IMR-90 (cell line): ENCODE data around the gene C16orf89. TPM values are rescaled to one million over a fixed set of nuclear protein-coding genes. Genes with fewer than 3 reads are reported as not detected.
A peak's percentile ranks its signal among the peaks of the same experiment; 100 is the strongest.

Source experiments
- ATAC-seq: fragments of 200-7000 bp; cut with Tn5 transposase; 2 replicates; pipeline ENCODE4 v1.9.1; 2020; ENCODE audit warnings: low read depth, mild to moderate bottlenecking, moderate library complexity
- BruUV-seq: library from RNA; stranded (reverse); fragments of 400-500 nt; replicated peaks from 2 replicates; lab custom pipeline; 2021; lab: Mats Ljungman, UMichigan
- CTCF ChIA-PET: fragments of 300-600 bp; formaldehyde crosslinking; extraction: SDS; loops from one replicate; lab custom pipeline; 2021; ENCODE audit warnings: antibody characterized with exemption; lab: Yijun Ruan, JAX
- POLR2A ChIA-PET: fragments of 300-600 bp; sonication (Branson Sonifier 250); formaldehyde crosslinking; loops from one replicate; lab custom pipeline; 2022; ENCODE audit warnings: antibody characterized with exemption; ENCODE audit not compliant: unreplicated experiment; lab: Charles Lee
- DNase-seq: peaks from one replicate; pipeline ENCODE4 v3.0.0; 2013
- H2AFZ ChIP-seq: replicated peaks from 2 replicates; pipeline ENCODE3; 2013; ENCODE audit warnings: low read length, mild to moderate bottlenecking; ENCODE audit not compliant: poor library complexity
- H2AK5ac ChIP-seq: 2 replicates; pipeline ENCODE4 v1.6.1; 2013; ENCODE audit warnings: low read depth, low read length, inconsistent platforms
- H2AK9ac ChIP-seq: replicated peaks from 2 replicates; pipeline ENCODE3; 2013; ENCODE audit warnings: mild to moderate bottlenecking, low read depth, low read length, moderate library complexity; ENCODE audit not compliant: poor library complexity
- H2BK120ac ChIP-seq: 2 replicates; pipeline ENCODE4 v1.6.1; 2013; ENCODE audit warnings: low read depth, low read length, inconsistent platforms
- H2BK15ac ChIP-seq: 3 replicates; pipeline ENCODE4 v1.6.1; 2013; ENCODE audit warnings: low read depth, low read length, inconsistent platforms
- H2BK20ac ChIP-seq: 2 replicates; pipeline ENCODE4 v1.6.1; 2013; ENCODE audit warnings: low read depth, mild to moderate bottlenecking, inconsistent platforms, low read length, moderate library complexity
- H2BK5ac ChIP-seq: 2 replicates; pipeline ENCODE4 v1.6.1; 2013; ENCODE audit warnings: mild to moderate bottlenecking, low read depth, low read length, inconsistent platforms; ENCODE audit not compliant: poor library complexity, severe bottlenecking
- H3K14ac ChIP-seq: replicated peaks from 2 replicates; pipeline ENCODE4 v1.6.1; 2013; ENCODE audit warnings: low read depth, low read length, inconsistent platforms
- H3K18ac ChIP-seq: 2 replicates; pipeline ENCODE4 v1.6.1; 2013; ENCODE audit warnings: low read depth, low read length, control low read depth
- H3K23ac ChIP-seq: 2 replicates; pipeline ENCODE4 v1.6.1; 2013; ENCODE audit warnings: low read depth, low read length, inconsistent platforms
- H3K27ac ChIP-seq: 2 replicates; pipeline ENCODE4 v1.5.1; 2013; ENCODE audit warnings: mild to moderate bottlenecking, control low read depth, low read length; ENCODE audit not compliant: insufficient read depth
- H3K27me3 ChIP-seq: 2 replicates; pipeline ENCODE4 v1.6.1; 2013; ENCODE audit warnings: low read length; ENCODE audit not compliant: control insufficient read depth, insufficient read depth
- H3K36me3 ChIP-seq: 2 replicates; pipeline ENCODE4 v1.6.1; 2013; ENCODE audit warnings: low read length, mixed read lengths; ENCODE audit not compliant: control insufficient read depth, insufficient read depth
- H3K4ac ChIP-seq: 2 replicates; pipeline ENCODE4 v1.6.1; 2013; ENCODE audit warnings: low read depth, low read length, inconsistent platforms
- H3K4me1 ChIP-seq: 2 replicates; pipeline ENCODE4 v1.6.1; 2013; ENCODE audit warnings: low read length, mixed read lengths; ENCODE audit not compliant: control insufficient read depth, insufficient read depth
- H3K4me2 ChIP-seq: 2 replicates; pipeline ENCODE4 v1.6.1; 2013; ENCODE audit warnings: low read depth, mild to moderate bottlenecking, control low read depth, low read length, moderate library complexity
- H3K4me3 ChIP-seq: 2 replicates; pipeline ENCODE4 v1.5.1; 2013; ENCODE audit warnings: low read depth, mild to moderate bottlenecking, control low read depth, low read length, moderate library complexity; ENCODE audit not compliant: insufficient read depth
- H3K56ac ChIP-seq: 2 replicates; pipeline ENCODE4 v1.6.1; 2013; ENCODE audit warnings: low read length, inconsistent platforms; ENCODE audit not compliant: insufficient read depth; ENCODE audit errors: extremely low read depth
- H3K79me1 ChIP-seq, 2 experiments: 2 replicates each; pipeline ENCODE4 v1.6.1; 2013; ENCODE audit warnings: low read length in 2 of 2, inconsistent platforms in 1 of 2, low read depth in 1 of 2
- H3K9ac ChIP-seq: 2 replicates; pipeline ENCODE4 v1.6.1; 2013; ENCODE audit warnings: low read depth, low read length, control low read depth
- H3K9me1 ChIP-seq: 2 replicates; pipeline ENCODE4 v1.6.1; 2013; ENCODE audit warnings: low read length, inconsistent platforms; ENCODE audit not compliant: insufficient read depth
- H3K9me3 ChIP-seq: 2 replicates; pipeline ENCODE4 v1.6.1; 2013; ENCODE audit warnings: low read length; ENCODE audit not compliant: control insufficient read depth, insufficient read depth
- H4K20me1 ChIP-seq: 2 replicates; pipeline ENCODE4 v1.6.1; 2013; ENCODE audit warnings: low read length, inconsistent platforms; ENCODE audit not compliant: insufficient read depth
- H4K5ac ChIP-seq: 2 replicates; pipeline ENCODE4 v1.6.1; 2013; ENCODE audit warnings: mild to moderate bottlenecking, low read depth, low read length, control low read depth
- H4K8ac ChIP-seq, 2 experiments: 2 replicates each; pipeline ENCODE4 v1.6.1; 2013; ENCODE audit warnings: low read depth in 2 of 2, low read length in 2 of 2, control low read depth in 1 of 2, inconsistent platforms in 1 of 2
- H4K91ac ChIP-seq: 2 replicates; pipeline ENCODE4 v1.6.1; 2013; ENCODE audit warnings: low read depth, low read length, inconsistent platforms; ENCODE audit not compliant: insufficient read depth
- CEBPB ChIP-seq: IDR thresholded peaks from 2 replicates; pipeline ENCODE4 v1.6.1; 2012; ENCODE audit warnings: low read depth, low read length, improper control_type of control experiment
- MAZ ChIP-seq: IDR thresholded peaks from 2 replicates; pipeline ENCODE4 v1.6.1; 2012; ENCODE audit warnings: low read depth, mild to moderate bottlenecking, low read length, improper control_type of control experiment, moderate library complexity, borderline replicate concordance
- MXI1 ChIP-seq: IDR thresholded peaks from 2 replicates; pipeline ENCODE4 v1.6.1; 2012; ENCODE audit warnings: low read depth, mild to moderate bottlenecking, low read length, moderate library complexity, borderline replicate concordance
- WGBS, 2 experiments: methylation state at CpG; one replicate each; pipeline versions ENCODE4 v1.1.5 to v1.1.7; 2013; ENCODE audit warnings: missing lambda C conversion rate in 2 of 2; ENCODE audit not compliant: insufficient read length in 1 of 2; ENCODE audit errors: extremely low coverage in 2 of 2; 5-methylcytosine and 5-hydroxymethylcytosine counted together
- dilution Hi-C: fragments of 300-500 bp; cut with HindIII; formaldehyde crosslinking; loops from one replicate; pipeline ENCODE4 v1.14.3; 2018; ENCODE audit warnings: low sequenced_read_pairs; ENCODE audit not compliant: unreplicated experiment
- in situ Hi-C: fragments of 300-500 bp; cut with MboI; formaldehyde crosslinking; loops from 3 replicates; pipeline ENCODE4 v1.14.3; 2019; ENCODE audit warnings: low sequenced_read_pairs, inconsistent platforms, mixed read lengths
- intact Hi-C: fragments of 100-400 bp; cut with micrococcal nuclease; formaldehyde crosslinking; loops from 2 replicates; pipeline ENCODE4 v1.10.0; 2022
- polyA plus RNA-seq, 3 experiments: library from polyadenylated mRNA; depleted of rRNA; stranded (reverse); fragments of >200 nt; gene quantifications; 2 replicates each; pipeline ENCODE4 v1.2.3, GENCODE V29; 2012; ENCODE audit warnings: low replicate concordance in 1 of 3
- total RNA-seq: library from RNA; depleted of rRNA; stranded (reverse); fragments of >200 nt; gene quantifications from 2 replicates; pipeline ENCODE4 v1.2.3, GENCODE V29; 2012

C16orf89 gene
- total and polyA plus RNA-seq, 2 of the 4 experiments (the other 2 are of a cell fraction) = 0.17 to 0.18 TPM

- no peak overlapping the region for H2AK9ac ChIP-seq
- no peak overlapping the region for H3K4ac ChIP-seq
- DNase-seq (no peak), ATAC-seq (no peak)
- H3K9ac ChIP-seq = no peak overlapping the region
- no peak overlapping the region for H2BK20ac ChIP-seq
- H3K27me3 ChIP-seq = peaks cover 3% of the 10 kb centered on the region; the same call in 1 of the 2 replicates
- no peak overlapping the region for H4K91ac ChIP-seq
- WGBS, 2 experiments = 69% methylated on average over 2 of the region's 15 CpGs; no CpG with 5 or more reads in 1 of the 2 experiments
- H2BK15ac ChIP-seq = no peak overlapping the region
- dilution Hi-C loops = no loop called here
- H4K8ac ChIP-seq = peak overlapping the region; percentile 98 to 99
- peaks cover 5% of the 10 kb centered on the region for H3K36me3 ChIP-seq
- H3K18ac ChIP-seq = no peak overlapping the region
- H4K20me1 ChIP-seq = no peaks in the 10 kb centered on the region
- H2AFZ ChIP-seq = peak overlapping the region; percentile 99
- POLR2A ChIA-PET = no interaction called here
- peaks cover 9% of the 10 kb centered on the region for H3K9me1 ChIP-seq
- intact Hi-C loops = no loop called here
- H3K9me3 ChIP-seq = no peaks in the 10 kb centered on the region
- no peak overlapping the region for H3K4me2 ChIP-seq
- H3K56ac ChIP-seq = no peak overlapping the region
- peak overlapping the region; percentile 99 for H4K5ac ChIP-seq
- H2BK5ac ChIP-seq = no peak overlapping the region
- H3K27ac ChIP-seq = no peak overlapping the region
- no peak overlapping the region for H2BK120ac ChIP-seq
- H3K4me3 ChIP-seq = no peak overlapping the region
- no peak overlapping the region for H2AK5ac ChIP-seq
- BruUV-seq = no TSS peak
- peaks cover 4 to 33% of the 10 kb centered on the region in 2 experiments; a peak in 3 of 4 replicates for H3K79me1 ChIP-seq
- no peak overlapping the region for H3K14ac ChIP-seq
- CTCF ChIA-PET = no interaction called here
- H3K23ac ChIP-seq = no peak overlapping the region
- no peak for TF ChIP-seq MXI1
- no peak for TF ChIP-seq CEBPB
- no peak for TF ChIP-seq MAZ
- in situ Hi-C loops = no loop called here
- peaks cover 4% of the 10 kb centered on the region; the same call in 1 of the 2 replicates for H3K4me1 ChIP-seq
These were observed 4.9 kb upstream of the C16orf89 start for GRCh38 chr16:5070431-5071186.
